Measurements from ENCODE around the gene NDUFC1.
"Not testable (repeated sequence)": the region's sequence is repeated elsewhere in the genome, so short reads cannot be mapped to it uniquely, and the experiment has no call there.

DNA sequence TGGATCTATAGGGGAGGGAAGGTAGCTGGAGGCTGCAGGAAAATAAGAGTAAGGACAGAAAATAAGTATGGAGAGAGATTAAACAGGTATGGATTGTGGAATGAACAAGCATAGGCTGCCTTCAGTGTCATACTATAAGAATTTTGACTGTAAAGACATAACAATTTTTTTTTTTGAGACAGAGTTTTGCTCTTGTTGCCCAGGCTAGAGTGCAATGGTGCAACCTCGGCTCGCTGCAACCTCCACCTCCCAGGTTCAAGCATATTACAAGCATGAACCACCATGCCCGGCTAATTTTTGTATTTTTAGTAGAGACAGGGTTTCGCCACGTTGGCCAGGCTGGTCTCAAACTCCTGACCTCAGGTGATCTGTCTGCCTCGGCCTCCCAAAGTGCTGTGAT is 46.7 kb downstream of the NDUFC1 start:
- TF ChIP-seq POLR2A (IDR thresholded peaks at IDR 0.05; ENCODE audit: low read depth, low read length); RAD21 (IDR thresholded peaks at IDR 0.05; ENCODE audit: low read length); FOS (IDR thresholded peaks at IDR 0.05; ENCODE audit: low read depth, low read length); MAFK (IDR thresholded peaks at IDR 0.05; ENCODE audit: low read depth, low read length); NFE2L2 (IDR thresholded peaks at IDR 0.05; ENCODE audit: low read depth, low read length); CHD1 (IDR thresholded peaks at IDR 0.05; ENCODE audit: low read depth, low read length): not testable (repeated sequence)
- TF ChIP-seq, protein P1, sequence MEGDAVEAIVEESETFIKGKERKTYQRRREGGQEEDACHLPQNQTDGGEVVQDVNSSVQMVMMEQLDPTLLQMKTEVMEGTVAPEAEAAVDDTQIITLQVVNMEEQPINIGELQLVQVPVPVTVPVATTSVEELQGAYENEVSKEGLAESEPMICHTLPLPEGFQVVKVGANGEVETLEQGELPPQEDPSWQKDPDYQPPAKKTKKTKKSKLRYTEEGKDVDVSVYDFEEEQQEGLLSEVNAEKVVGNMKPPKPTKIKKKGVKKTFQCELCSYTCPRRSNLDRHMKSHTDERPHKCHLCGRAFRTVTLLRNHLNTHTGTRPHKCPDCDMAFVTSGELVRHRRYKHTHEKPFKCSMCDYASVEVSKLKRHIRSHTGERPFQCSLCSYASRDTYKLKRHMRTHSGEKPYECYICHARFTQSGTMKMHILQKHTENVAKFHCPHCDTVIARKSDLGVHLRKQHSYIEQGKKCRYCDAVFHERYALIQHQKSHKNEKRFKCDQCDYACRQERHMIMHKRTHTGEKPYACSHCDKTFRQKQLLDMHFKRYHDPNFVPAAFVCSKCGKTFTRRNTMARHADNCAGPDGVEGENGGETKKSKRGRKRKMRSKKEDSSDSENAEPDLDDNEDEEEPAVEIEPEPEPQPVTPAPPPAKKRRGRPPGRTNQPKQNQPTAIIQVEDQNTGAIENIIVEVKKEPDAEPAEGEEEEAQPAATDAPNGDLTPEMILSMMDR (conservative IDR thresholded peaks at IDR 0.05; ENCODE audit: low read depth, low read length) = not testable (repeated sequence)
- TF ChIP-seq, protein P2, sequence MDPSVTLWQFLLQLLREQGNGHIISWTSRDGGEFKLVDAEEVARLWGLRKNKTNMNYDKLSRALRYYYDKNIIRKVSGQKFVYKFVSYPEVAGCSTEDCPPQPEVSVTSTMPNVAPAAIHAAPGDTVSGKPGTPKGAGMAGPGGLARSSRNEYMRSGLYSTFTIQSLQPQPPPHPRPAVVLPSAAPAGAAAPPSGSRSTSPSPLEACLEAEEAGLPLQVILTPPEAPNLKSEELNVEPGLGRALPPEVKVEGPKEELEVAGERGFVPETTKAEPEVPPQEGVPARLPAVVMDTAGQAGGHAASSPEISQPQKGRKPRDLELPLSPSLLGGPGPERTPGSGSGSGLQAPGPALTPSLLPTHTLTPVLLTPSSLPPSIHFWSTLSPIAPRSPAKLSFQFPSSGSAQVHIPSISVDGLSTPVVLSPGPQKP (IDR thresholded peaks at IDR 0.05; ENCODE audit: borderline replicate concordance, low read depth, low read length) = not testable (repeated sequence)

Measured in IMR-90 (cell line).